Neural progenitor cell (in vitro differentiated cells): ENCODE measurements around the gene RGS6.

ENCODE experiments used
- CTCF ChIP-seq: fragments of 200-600 bp; sonication (generic); IDR thresholded peaks from 2 replicates; pipeline ENCODE4 v1.5.1; 2017; ENCODE audit warnings: antibody characterized with exemption, mild to moderate bottlenecking
- EZH2 ChIP-seq: fragments of 200-600 bp; sonication (generic); IDR thresholded peaks from 2 replicates; pipeline ENCODE4 v1.6.1; 2017; ENCODE audit warnings: antibody characterized with exemption, mild to moderate bottlenecking, moderate library complexity

- no peak for TF ChIP-seq EZH2
- TF ChIP-seq CTCF = no peak
These were observed 138.2 kb downstream of the RGS6 start for GRCh38 chr14:72070458-72070857.
